CD4-positive, alpha-beta T cell (primary cell): ENCODE measurements around the gene GRB2. TPM values are rescaled to one million over a fixed set of nuclear protein-coding genes. Genes with fewer than 3 reads are reported as not detected.

Experiments
- ATAC-seq: fragments of 200-7000 bp; cut with Tn5 transposase; one replicate; pipeline ENCODE4 v1.10.0; 2022; ENCODE audit warnings: mild to moderate bottlenecking; ENCODE audit not compliant: poor library complexity
- CTCF ChIA-PET: fragments of 350-600 bp; sonication (Branson Sonifier 250); formaldehyde crosslinking; loops from one replicate; lab custom pipeline; 2021; ENCODE audit warnings: antibody characterized with exemption, inconsistent platforms; lab: Charles Lee
- POLR2A ChIA-PET: fragments of 350-600 bp; sonication (Branson Sonifier 250); formaldehyde crosslinking; loops from one replicate; lab custom pipeline; 2021; ENCODE audit warnings: antibody characterized with exemption, inconsistent platforms; lab: Charles Lee
- DNase-seq, 14 experiments: peaks; one replicate each; pipeline ENCODE4 v3.0.0-alpha.2; 2013 to 2020; ENCODE audit warnings: mixed read lengths in 2 of 14
- H3K27ac ChIP-seq, 2 donors: one replicate each; pipeline versions ENCODE4 v1.5.1 to v1.7.0; 2013; ENCODE audit warnings: low read length in 2 of 2, low read depth in 1 of 2, mild to moderate bottlenecking in 1 of 2
- H3K27me3 ChIP-seq, 2 experiments: 1 replicate in 1 of 2; 2 replicates in 1 of 2; pipeline versions ENCODE4 v1.6.1 to v1.7.0; 2013; ENCODE audit warnings: low read length in 2 of 2, control low read depth in 1 of 2, mild to moderate bottlenecking in 1 of 2, moderate library complexity in 1 of 2; ENCODE audit not compliant: insufficient read depth in 2 of 2, control insufficient read depth in 1 of 2
- H3K36me3 ChIP-seq: one replicate; pipeline ENCODE4 v1.6.1; 2013; ENCODE audit warnings: low read length, control low read depth; ENCODE audit not compliant: insufficient read depth
- H3K4me1 ChIP-seq: one replicate; pipeline ENCODE4 v1.6.1; 2013; ENCODE audit warnings: low read length, control low read depth; ENCODE audit not compliant: insufficient read depth
- H3K4me3 ChIP-seq: one replicate; pipeline ENCODE4 v1.5.1; 2013; ENCODE audit warnings: mild to moderate bottlenecking, low read length, moderate library complexity
- H3K9me3 ChIP-seq, 2 experiments: 1 replicate in 1 of 2; 2 replicates in 1 of 2; pipeline versions ENCODE4 v1.6.1 to v1.7.0; 2013; ENCODE audit warnings: low read length in 2 of 2, mild to moderate bottlenecking in 2 of 2, control low read depth in 1 of 2, moderate library complexity in 1 of 2; ENCODE audit not compliant: control insufficient read depth in 1 of 2, insufficient read depth in 1 of 2
- H3K27ac Mint-ChIP-seq: one replicate; pipeline ENCODE4 v1.8.0; 2020; ENCODE audit warnings: mixed read lengths
- H3K27me3 Mint-ChIP-seq: one replicate; pipeline ENCODE4 v1.8.0; 2021; ENCODE audit warnings: mixed read lengths
- H3K36me3 Mint-ChIP-seq: one replicate; pipeline ENCODE4 v1.8.0; 2021; ENCODE audit warnings: low read depth, mixed read lengths
- H3K4me1 Mint-ChIP-seq: one replicate; pipeline ENCODE4 v1.8.0; 2021; ENCODE audit warnings: low read depth, mixed read lengths
- H3K4me3 Mint-ChIP-seq: one replicate; pipeline ENCODE4 v1.8.0; 2020; ENCODE audit warnings: mild to moderate bottlenecking, mixed read lengths
- H3K9me3 Mint-ChIP-seq: one replicate; pipeline ENCODE4 v1.8.0; 2020; ENCODE audit warnings: mixed read lengths
- CTCF ChIP-seq: fragments of 200-600 bp; IDR thresholded peaks from one replicate; pipeline ENCODE4 v1.8.0; 2022; ENCODE audit warnings: antibody characterized with exemption, mild to moderate bottlenecking
- intact Hi-C, 2 experiments: fragments of 100-400 bp; cut with DNase I in 1 of 2; cut with micrococcal nuclease in 1 of 2; formaldehyde crosslinking; loops; one replicate each; pipeline versions ENCODE4 v1.15.1 to v1.9.0; 2023 to 2025; cut with DNase I, micrococcal nuclease
- total RNA-seq, 174 experiments: library from RNA in 2 of 174; stranded (reverse) in 2 of 174; gene quantifications; one replicate each; pipeline ENCODE4 v1.2.3 and lab custom pipeline; 2021 to 2026

Gene GRB2
- total RNA-seq, 2 experiments from 2014 or later = 88.8 to 92.6 TPM

- Histone ChIP-seq H3K4me3 (no peak overlapping the region), H3K4me1 (peaks cover 55% of the 10 kb centered on the region), H3K27me3 (no peaks in the 10 kb centered on the region), H3K36me3 (peaks cover 7% of the 10 kb centered on the region), H3K9me3 (no peaks in the 10 kb centered on the region), H3K27ac (no peak overlapping the region)
- no peaks in the 10 kb centered on the region for H3K9me3 Mint-ChIP-seq
- peaks cover 27% of the 10 kb centered on the region for H3K36me3 Mint-ChIP-seq
- H3K4me3 Mint-ChIP-seq = peak overlapping the region; percentile 35
- ATAC-seq (peak; percentile 44), DNase-seq (no peak)
- no peak for TF ChIP-seq CTCF
- intact Hi-C loops = no loop called here
- peaks cover 79% of the 10 kb centered on the region for H3K4me1 Mint-ChIP-seq
- peak overlapping the region; percentile 85 for H3K27ac Mint-ChIP-seq
- H3K27me3 Mint-ChIP-seq = no peaks in the 10 kb centered on the region
- CTCF ChIA-PET = interaction anchor here (0.7 to 0.8 kb wide), 2 partner anchors 12 to 17 kb away, joined by 3 to 4 read pairs; no protein-coding TSS in a partner anchor
- POLR2A ChIA-PET = interaction anchor here (1.0 kb wide), 1 partner anchor 9 kb away, joined by 4 read pairs; no protein-coding TSS in a partner anchor
Measured at GRCh38 chr17:75352079-75352569, 53.4 kb downstream of the GRB2 start.

DNA sequence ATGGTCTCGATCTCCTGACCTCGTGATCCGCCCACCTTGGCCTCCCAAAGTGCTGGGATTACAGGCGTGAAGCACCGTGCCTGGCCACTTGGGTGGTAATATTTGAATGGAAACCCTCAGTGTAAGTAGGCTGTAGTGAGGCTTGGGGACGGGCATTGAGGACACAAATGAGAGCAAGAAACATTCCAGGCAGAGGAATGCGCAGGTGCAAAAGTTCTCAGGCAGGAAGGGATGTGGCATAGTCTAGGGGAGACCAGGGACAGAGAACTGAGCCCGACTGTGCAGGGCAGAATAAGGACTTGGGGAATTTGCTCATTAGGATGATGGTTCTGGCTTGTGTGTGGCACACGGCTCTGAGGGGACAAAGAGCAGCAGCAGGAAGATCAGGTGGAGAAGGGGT, 54.8 kb downstream of the GRB2 start:
- H3K36me3 ChIP-seq = peaks cover 3% of the 10 kb centered on the region
- peaks cover 61% of the 10 kb centered on the region for H3K4me1 ChIP-seq
- Mint-ChIP-seq H3K27ac (peak overlapping the region; percentile 85), H3K27me3 (no peaks in the 10 kb centered on the region), H3K4me1 (peaks cover 84% of the 10 kb centered on the region), H3K9me3 (no peaks in the 10 kb centered on the region), H3K36me3 (peaks cover 18% of the 10 kb centered on the region), H3K4me3 (peak overlapping the region; percentile 1)
- no peak overlapping the region for H3K4me3 ChIP-seq
- ChIA-PET CTCF (interaction anchor here (0.9 to 1.1 kb wide), 2 partner anchors 28 to 62 kb away, joined by 3 read pairs; no protein-coding TSS in a partner anchor), POLR2A (interaction anchor here (0.7 to 1.2 kb wide), 2 partner anchors 10 to 51 kb away, joined by 4 read pairs; no protein-coding TSS in a partner anchor)
- no peak for TF ChIP-seq CTCF
- DNase-seq (no peak), ATAC-seq (no peak)
- no peaks in the 10 kb centered on the region for H3K9me3 ChIP-seq
- no peaks in the 10 kb centered on the region for H3K27me3 ChIP-seq
- intact Hi-C loops = loop anchor here in 1 of 2 experiments (2.0 kb wide), 1 partner anchor 14 kb away; no protein-coding TSS in a partner anchor
- H3K27ac ChIP-seq = no peak overlapping the region

GRCh38 chr17:75350029-75350428, 55.4 kb downstream of the GRB2 start:
- no peaks in the 10 kb centered on the region for H3K27me3 Mint-ChIP-seq
- Histone ChIP-seq H3K27ac (no peak overlapping the region), H3K4me3 (no peak overlapping the region), H3K4me1 (peaks cover 67% of the 10 kb centered on the region), H3K9me3 (no peaks in the 10 kb centered on the region), H3K36me3 (peaks cover 3% of the 10 kb centered on the region), H3K27me3 (no peaks in the 10 kb centered on the region)
- H3K4me3 Mint-ChIP-seq = no peak overlapping the region
- no peaks in the 10 kb centered on the region for H3K9me3 Mint-ChIP-seq
- TF ChIP-seq CTCF = no peak
- H3K27ac Mint-ChIP-seq = peak overlapping the region; percentile 85
- H3K36me3 Mint-ChIP-seq = peaks cover 14% of the 10 kb centered on the region
- DNase-seq = no peak
- intact Hi-C loops = loop anchor here in 1 of 2 experiments (2.0 kb wide), 1 partner anchor 15 kb away; no protein-coding TSS in a partner anchor
- H3K4me1 Mint-ChIP-seq = peaks cover 86% of the 10 kb centered on the region
- ChIA-PET POLR2A (interaction anchor here (0.7 to 3.1 kb wide), 4 partner anchors 9 to 312 kb away, joined by 4 to 21 read pairs (median 4); no protein-coding TSS in a partner anchor), CTCF (interaction anchor here (0.9 to 1.1 kb wide), 2 partner anchors 28 to 62 kb away, joined by 3 read pairs; no protein-coding TSS in a partner anchor)
- no peak for ATAC-seq
